Lower leg skin (tissue), 4 donors: ENCODE results near the gene PLXNB1. TPM values are rescaled to one million over a fixed set of nuclear protein-coding genes. Genes with fewer than 3 reads are reported as not detected.
"Not testable (repeated sequence)": the region's sequence is repeated elsewhere in the genome, so short reads cannot be mapped to it uniquely, and the experiment has no call there.

ENCODE experiments used
- DNase-seq, 2 donors: peaks; one replicate each; pipeline ENCODE4 v3.0.0-alpha.2; 2019; ENCODE audit warnings: low spot score in 2 of 2
- H3K4me3 ChIP-seq: fragments of 200-600 bp; sonication (generic); 2 replicates; pipeline ENCODE4 v1.5.1; 2017; ENCODE audit warnings: mild to moderate bottlenecking, low read depth; ENCODE audit not compliant: poor library complexity, severe bottlenecking
- CTCF ChIP-seq, 3 donors: fragments of 450-650 bp; IDR thresholded peaks; one replicate each; pipeline ENCODE4 v1.5.1; 2016; ENCODE audit warnings: antibody characterized with exemption in 3 of 3, mild to moderate bottlenecking in 3 of 3, moderate library complexity in 2 of 3
- POLR2A ChIP-seq, 2 donors: fragments of 450-650 bp; IDR thresholded peaks; one replicate each; pipeline ENCODE4 v1.6.1; 2016 to 2017; ENCODE audit warnings: antibody characterized with exemption in 2 of 2, mild to moderate bottlenecking in 1 of 2, moderate library complexity in 1 of 2
- WGBS, 2 donors: methylation state at CpG; one replicate each; pipeline ENCODE4 v1.1.5; 2018; 5-methylcytosine and 5-hydroxymethylcytosine counted together
- intact Hi-C: fragments of 100-400 bp; cut with DNase I; formaldehyde crosslinking; loops from one replicate; pipeline ENCODE4 v1.15.0; 2023; ENCODE audit warnings: low total_unique reads
- total RNA-seq, 4 donors: library from RNA; depleted of rRNA; stranded (reverse); fragments of >200 nt; gene quantifications; one replicate each; pipeline ENCODE4 v1.1.0, GENCODE V29; 2016

Gene PLXNB1
- total RNA-seq, 4 donors from 2014 or later: 111 to 227 (median 145) TPM

GRCh38 chr3:48402281-48402732 is 27.6 kb downstream of the PLXNB1 start:
- TF ChIP-seq POLR2A (IDR thresholded peaks at IDR 0.05) (no peak), CTCF (IDR thresholded peaks at IDR 0.05) (no peak)
- peak; percentile 93 to 98 for DNase-seq
- H3K4me3 ChIP-seq: no peak overlapping the region
- intact Hi-C loops: no loop called here
- WGBS, 2 donors: 9 to 23% methylated on average over 5 to 8 of the region's 8 CpGs

- DNase-seq: peak in 1 of 2 donors; percentile 76
- intact Hi-C loops: loop anchor here (2.0 kb wide), 1 partner anchor 35 kb away; no protein-coding TSS in a partner anchor
- 87 to 91% methylated on average over 12 of the region's 12 CpGs for WGBS, 2 donors
- H3K4me3 ChIP-seq: not testable (repeated sequence)
Observed at GRCh38 chr3:48401434-48401901, 28.4 kb downstream of the PLXNB1 start.

GRCh38 chr3:48400824-48401433 is 29.0 kb downstream of the PLXNB1 start:
- peak; percentile 59 to 85 for DNase-seq
- WGBS, 2 donors: 56 to 60% methylated on average over 6 of the region's 6 CpGs
- intact Hi-C loops: loop anchor here (2.0 kb wide), 1 partner anchor 36 kb away; no protein-coding TSS in a partner anchor
- TF ChIP-seq CTCF (IDR thresholded peaks at IDR 0.05) (no peak), POLR2A (IDR thresholded peaks at IDR 0.05) (no peak)
- H3K4me3 ChIP-seq: no peak overlapping the region

- intact Hi-C loops: loop anchor here (2.0 to 5.0 kb wide), 2 partner anchors 37 to 122 kb away; no protein-coding TSS in a partner anchor
- WGBS, 2 donors: 42 to 51% methylated on average over 4 of the region's 4 CpGs
- no peak for TF ChIP-seq CTCF (IDR thresholded peaks at IDR 0.05)
- no peak for TF ChIP-seq POLR2A (IDR thresholded peaks at IDR 0.05)
- H3K4me3 ChIP-seq: no peak overlapping the region
- peak; percentile 19 to 70 for DNase-seq
Observed at GRCh38 chr3:48399387-48400172, 30.3 kb downstream of the PLXNB1 start.

- intact Hi-C loops: loop anchor here (5.0 kb wide), 1 partner anchor 122 kb away; no protein-coding TSS in a partner anchor
- H3K4me3 ChIP-seq: no peak overlapping the region
- 55% methylated on average over 9 to 10 of the region's 11 CpGs for WGBS, 2 donors
- DNase-seq: peak in 1 of 2 donors; percentile 80
- no peak for TF ChIP-seq POLR2A (IDR thresholded peaks at IDR 0.05)
- TF ChIP-seq CTCF (IDR thresholded peaks at IDR 0.05): no peak
Observed at GRCh38 chr3:48398701-48399386, 31.0 kb downstream of the PLXNB1 start.
